Right renal pelvis (tissue), 4 donors: ENCODE measurements around the gene KCNC1. TPM values are rescaled to one million over a fixed set of nuclear protein-coding genes. Genes with fewer than 3 reads are reported as not detected.

ENCODE experiments used
- DNase-seq, 4 donors: peaks; one replicate each; pipeline ENCODE4 v3.0.0-alpha.2; 2013; ENCODE audit warnings: low read depth in 4 of 4, low spot score in 3 of 4, missing footprints in 1 of 4
- polyA plus RNA-seq, 4 donors: library from polyadenylated mRNA; unstranded; fragments of 120-200 nt; gene quantifications; one replicate each; pipeline ENCODE4 v1.2.1, GENCODE V29; 2013; ENCODE audit not compliant: insufficient read length in 4 of 4

Gene KCNC1
- polyA plus RNA-seq, 4 donors = 0.59 to 1.2 (median 0.85) TPM

DNA sequence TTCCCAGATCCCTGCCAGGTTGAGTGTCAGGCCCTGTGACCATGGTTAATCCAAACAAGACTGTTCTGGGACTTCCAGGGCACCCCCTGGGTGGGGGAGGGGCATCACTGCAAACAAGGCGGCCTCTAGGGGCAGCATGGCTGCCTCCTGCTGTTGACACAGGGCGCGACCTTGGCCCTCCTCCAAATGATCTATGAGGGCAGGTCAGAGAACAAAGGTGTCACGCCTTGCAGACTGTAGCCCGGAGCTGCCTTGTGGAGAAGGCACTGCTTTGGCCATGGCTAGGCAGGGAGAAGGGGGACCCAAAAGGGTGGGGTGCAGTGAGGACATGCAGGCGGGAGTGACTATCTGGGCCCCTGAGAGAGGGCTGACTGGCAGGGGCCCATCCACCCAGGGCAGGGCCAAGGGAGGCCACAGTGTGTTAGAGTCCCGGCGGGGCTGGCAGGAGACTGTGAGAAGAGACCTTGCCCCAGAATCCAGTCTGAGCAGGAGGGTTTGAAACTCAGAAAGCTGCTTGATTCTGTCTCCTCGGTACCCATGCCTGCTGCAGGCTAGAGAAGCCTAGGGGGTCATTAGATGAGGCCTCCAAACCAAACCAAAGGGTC lies 35.6 kb downstream of the KCNC1 start:
- no peak for DNase-seq

DNA sequence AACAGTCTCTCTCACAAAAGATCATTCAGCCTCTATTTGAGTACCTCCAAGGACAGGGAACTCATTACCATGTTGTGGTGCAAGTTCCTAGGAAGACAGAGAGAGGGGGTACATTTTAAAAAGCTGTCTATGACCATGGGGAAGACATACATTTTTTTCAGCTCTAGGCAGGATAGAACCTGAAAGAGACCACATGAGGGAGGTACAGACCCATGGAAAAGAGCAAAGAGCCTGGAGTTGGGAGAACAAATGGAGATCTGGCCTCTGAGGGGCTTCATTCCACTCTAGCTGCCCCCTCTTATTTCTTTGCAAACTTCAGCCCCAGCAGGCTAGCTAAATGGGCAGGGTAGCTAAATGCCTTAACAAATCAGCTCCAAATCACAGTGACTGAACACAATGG lies 36.3 kb downstream of the KCNC1 start:
- no peak for DNase-seq

DNA sequence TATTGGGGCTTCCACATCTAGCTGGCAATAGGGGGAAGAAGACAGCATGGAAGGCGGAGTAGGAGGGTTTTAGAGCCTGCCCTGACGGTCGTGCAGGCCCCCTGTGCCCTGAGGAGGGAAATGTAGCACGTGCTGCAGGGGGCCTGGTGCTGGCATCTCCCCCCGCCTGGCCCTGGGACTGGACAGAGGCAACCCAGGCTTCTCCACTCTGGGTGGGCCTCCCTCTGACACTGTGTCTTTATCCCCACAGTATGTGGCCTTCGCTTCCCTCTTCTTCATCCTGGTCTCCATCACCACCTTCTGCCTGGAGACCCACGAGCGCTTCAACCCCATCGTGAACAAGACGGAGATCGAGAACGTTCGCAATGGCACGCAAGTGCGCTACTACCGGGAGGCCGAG lies 36.8 kb downstream of the KCNC1 start:
- no peak for DNase-seq

DNA sequence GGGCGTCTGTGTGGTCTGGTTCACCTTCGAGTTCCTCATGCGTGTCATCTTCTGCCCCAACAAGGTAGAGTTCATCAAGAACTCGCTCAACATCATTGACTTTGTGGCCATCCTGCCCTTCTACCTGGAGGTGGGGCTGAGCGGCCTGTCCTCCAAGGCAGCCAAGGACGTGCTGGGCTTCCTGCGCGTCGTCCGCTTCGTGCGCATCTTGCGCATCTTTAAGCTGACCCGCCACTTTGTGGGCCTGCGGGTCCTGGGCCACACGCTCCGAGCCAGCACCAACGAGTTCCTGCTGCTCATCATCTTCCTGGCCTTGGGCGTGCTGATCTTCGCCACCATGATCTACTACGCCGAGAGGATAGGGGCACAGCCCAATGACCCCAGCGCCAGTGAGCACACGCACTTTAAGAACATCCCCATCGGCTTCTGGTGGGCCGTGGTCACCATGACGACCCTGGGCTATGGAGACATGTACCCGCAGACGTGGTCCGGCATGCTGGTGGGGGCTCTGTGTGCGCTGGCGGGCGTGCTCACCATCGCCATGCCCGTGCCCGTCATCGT lies 37.3 kb downstream of the KCNC1 start:
- DNase-seq = no peak

DNA sequence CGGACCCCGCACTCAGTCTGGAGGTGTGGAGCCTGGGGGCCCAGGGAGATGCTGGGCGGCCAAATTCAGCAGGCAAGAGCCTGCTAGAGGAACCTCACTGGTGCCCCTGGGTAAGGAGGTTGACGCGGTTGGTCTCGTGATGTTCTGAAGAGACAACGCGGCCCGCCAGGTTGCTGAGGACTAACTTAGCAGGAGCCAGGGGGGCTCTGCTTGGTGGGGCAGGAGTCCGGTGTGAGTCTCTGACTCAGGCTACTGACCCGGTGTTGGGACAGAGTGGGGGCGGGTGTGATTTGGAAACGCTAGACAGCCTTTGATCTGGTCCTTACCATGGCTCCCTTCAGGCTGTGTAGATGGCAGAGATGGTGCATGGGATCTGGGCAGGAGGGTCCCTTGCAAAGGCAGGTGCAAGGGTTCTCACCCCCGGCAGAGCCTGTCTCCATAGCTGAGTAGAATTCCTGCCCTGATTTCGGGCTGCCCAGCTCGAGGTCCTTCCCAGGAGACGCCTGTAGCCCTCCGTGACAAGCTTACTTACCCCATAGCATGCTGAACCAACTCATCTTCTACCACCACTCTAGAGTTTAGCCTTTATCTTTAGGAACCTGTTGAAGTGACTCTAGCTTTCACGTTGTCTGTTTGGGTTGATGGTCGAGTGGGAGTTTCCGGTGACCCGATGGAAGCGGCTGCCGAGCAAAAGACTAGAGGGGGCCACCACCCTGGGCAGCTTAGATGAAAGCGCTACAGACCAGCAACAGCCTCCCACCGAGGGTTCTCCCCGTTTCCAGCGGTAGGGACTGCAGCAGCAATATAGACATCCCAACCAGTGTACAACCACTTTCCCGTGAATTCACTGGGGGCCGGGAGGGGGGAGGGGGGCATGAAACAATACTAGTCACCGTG lies 38.4 kb downstream of the KCNC1 start:
- DNase-seq = no peak

DNA sequence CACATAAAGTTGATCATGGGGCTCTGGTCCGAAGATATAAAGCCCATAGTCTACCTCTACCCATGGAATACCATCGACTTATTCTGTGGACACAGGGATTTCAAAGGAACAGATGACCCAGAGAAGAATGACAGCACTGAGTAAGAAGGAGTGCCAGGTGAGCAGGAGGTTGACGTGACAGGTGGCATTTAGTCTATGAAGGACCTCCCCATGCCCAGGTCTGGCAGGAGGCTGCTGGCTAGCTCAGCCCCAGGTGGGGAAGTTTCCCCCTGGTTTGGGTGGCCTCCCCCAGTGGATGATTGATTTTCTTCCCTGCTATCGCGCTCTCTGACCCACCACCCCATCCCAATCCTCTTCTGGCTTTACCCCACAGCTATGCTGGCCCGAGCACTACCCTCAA lies 39.1 kb downstream of the KCNC1 start:
- no peak for DNase-seq

DNA sequence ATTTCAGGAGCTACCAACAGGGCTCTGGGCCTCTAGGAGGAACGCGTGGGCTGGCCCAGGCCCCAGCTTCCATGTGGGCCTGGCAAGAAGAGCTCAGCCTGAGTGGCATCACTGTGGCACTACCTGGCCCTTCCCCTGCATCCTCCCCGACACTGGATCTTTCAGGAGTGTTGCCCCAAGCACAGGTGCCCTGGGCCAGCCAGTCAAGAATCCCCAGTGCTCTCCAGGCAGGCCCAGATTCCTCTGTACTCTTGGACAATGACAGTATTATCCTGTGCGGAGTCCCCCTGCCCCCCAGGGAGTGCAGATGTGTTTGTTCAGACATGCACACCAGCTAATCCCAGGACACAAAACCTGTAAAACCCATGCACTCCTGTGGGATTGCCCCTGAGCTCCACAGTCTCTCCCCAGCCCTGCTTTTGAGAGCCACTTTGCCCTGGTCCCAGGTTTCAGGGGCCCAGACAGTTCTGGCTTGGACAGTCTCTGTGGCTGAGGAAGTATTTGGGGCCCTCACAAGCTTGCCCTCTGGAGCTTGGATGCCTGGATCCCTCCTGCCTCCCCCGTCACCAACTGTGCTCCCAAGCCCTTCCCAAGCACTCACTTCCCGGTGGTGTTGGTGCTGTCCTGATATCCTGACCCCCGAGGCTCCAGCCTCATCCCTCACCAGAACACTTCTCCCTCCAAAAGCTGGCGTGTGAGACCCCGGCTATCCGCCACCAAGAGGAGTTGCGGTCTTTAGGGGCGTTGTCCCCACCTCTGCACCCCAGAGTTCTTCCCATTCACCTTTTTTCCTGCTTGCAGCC lies 39.9 kb downstream of the KCNC1 start:
- DNase-seq = no peak

DNA sequence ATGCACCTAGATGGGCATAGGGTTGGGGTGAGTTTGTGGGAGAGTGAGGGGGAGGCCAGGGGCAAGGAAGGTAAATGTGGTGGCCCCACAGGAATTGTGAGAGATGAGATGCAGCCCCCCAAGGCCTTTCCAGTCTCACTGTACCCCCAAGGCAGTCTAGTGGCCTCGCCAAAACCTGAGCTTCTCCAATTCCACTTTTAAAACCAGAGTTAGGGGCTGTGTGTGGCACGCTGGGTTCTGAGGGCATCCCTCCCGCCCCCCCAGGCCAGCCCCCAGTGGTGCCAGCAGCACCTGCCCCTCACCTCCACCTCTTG lies 40.4 kb downstream of the KCNC1 start:
- no peak for DNase-seq

DNA sequence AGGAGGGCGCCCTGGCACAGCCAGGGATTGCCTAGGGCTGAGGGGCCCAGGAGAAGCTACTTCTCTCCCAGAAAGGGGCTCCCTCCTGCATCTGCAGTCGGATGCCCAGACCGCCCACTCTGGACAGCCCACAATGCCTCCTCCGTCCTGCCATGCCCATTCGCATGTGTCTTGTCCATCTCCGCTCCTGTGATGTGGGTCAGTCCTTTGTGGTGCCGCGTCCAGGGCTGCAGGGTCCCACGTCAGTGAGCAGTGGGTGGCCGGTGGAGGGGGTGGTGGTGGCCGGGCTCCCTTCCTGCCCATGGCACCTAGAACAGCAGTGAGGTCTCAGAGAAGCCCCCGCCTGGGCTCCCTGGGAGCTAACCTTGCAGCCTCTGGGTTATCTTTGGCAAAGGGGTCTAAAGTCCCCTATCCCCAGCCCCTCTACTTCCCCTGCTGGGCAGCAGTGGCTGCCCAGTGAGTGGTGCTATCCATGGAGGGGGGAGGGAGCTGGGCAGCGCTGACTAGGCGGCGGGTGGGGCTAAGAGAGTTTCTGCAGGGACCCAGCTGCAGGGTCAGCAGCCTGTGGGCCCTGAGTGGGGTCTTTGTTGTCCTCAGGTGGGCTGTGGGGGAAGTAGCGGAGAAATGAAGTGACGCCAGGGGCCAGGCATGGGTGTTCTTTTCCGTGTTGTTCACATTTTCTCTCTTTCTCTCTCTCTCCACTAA lies 41.1 kb downstream of the KCNC1 start:
- DNase-seq = no peak

DNA sequence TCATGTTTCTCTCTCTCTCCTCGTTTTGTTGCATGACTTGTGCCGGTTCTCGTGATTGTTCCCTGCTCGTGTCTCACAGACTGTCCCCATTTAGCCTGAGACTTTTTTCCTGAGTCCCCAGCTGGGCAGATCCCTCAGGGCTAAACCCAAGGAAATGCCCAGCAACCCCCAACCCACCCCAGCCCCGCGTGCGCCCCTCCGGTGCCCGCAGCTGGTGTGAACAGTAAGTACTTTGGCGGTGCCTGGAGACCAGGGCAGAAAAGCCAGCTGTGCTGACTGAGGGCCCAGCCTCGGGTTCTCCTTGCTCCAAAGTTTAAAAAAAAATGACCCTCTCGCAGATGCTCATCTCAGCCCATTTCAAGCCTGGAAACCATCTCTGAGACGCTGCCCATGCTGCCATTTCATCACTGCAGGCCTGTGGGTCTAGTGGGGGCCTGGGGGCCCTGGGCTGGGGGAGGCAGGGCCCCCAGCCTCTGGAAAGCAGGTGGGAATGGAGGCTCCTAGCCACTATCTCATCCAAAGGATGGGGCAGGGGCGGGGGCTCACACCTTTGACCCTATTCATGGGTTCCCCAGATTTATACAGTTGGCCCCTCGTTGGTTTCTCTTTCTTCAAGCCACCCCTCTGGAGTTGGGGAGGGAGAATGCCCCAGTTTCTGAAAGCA lies 41.8 kb downstream of the KCNC1 start:
- no peak for DNase-seq

DNA sequence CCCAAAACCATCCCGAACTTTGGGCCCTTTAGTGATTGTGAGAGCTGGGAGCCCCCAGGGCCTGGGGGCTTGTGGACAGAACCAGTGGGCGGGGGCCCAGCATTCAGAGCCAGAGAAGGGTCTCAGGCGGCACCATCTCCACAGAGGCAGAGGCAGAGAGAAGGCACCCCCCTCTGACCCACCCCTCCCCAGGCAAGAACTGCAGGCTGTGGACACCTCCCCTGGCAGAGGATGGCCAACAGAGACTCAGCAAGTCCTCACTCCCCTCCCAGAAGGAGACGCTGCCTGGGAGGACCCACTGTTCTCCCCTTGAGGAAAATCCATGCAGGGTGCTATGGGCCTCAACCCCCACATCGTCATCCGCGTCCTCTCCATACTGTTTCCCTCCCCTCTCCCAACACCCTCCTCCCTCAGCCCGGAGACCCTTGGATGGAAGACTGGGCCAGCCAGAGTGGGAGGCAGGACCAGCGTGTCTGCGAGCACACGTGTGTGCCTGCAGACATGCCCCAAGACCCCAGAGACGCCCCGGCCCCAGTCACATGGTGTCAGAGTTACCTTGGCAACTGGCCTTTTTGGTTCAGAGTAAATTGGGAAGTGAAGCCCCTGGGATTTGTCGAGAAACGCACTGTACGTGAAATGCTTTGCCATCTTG lies 42.6 kb downstream of the KCNC1 start:
- DNase-seq = no peak

DNA sequence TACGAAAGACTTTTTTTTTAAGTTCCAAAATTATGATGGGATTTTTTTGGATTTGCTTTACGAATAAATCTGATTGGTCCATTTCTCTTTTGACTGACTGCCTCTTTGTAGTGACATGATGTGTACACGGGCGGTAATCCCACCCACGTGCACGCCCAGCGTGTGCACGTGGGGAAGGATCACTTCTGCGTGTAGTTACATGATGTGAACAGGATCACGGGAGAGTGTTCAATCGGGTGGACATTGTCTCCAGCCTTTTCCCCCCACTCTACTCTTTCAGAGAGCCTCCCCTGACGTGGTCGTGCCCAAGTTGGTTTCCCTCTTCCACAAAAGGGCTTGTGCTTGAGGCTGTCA lies 43.1 kb downstream of the KCNC1 start:
- no peak for DNase-seq

DNA sequence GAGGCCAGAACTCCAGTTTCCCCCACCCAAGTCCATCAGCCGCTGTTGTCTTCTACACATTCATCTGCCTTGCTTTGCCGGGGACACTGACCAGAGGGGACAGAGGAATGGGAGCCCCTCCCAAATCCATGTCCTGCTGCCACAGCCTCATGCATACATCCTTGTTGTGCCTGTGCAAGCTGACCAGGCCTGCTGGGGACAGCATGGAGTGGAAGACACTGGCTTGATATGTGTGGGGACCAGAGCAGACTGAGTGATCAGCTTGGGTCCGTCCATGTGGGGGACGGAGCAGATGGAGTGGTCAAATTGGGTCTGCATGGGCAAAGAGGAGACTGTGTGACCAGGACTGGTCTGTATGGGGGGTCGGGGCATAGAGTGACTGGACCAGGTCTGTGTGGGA lies 43.8 kb downstream of the KCNC1 start:
- no peak for DNase-seq

DNA sequence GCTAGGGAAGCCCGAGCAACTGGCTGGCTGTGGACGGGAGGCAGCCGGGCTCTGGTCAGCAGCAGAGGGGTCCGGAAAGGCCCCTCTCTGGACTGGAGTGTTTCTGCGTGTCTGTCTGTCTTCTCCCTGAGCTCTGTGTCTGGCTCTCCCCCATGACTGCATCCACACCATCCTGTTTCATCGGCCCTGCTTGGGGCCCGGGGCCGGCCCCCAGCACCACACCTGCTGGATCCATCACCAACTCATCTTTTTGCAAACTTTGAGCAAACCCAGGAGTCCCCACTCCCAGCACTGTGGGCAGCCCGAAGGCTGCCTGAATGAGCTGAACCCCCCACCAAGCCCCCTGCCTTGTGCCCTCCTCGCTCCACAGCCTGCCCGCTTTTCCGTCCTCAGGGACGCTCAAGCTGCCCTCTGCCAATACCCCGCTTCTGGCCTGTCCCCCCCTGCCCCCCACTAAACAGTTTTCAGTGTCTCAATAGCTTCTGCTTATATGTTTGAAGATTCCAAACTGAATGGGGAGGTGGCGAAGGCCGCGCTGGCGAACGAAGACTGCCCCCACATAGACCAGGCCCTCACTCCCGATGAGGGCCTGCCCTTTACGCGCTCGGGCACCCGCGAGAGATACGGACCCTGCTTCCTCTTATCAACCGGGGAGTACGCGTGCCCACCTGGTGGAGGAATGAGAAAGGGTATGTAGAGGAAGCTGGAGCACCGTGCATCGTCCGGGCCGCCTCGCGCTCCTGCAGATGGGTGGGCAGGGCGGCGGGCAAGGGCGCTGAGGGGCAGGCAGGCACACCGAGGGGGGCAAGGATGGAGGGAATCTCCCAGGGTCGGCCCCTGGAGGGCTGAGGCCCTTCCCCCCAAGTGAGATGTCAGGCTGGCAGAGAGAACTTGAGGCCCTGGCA lies 44.6 kb downstream of the KCNC1 start:
- DNase-seq = no peak

DNA sequence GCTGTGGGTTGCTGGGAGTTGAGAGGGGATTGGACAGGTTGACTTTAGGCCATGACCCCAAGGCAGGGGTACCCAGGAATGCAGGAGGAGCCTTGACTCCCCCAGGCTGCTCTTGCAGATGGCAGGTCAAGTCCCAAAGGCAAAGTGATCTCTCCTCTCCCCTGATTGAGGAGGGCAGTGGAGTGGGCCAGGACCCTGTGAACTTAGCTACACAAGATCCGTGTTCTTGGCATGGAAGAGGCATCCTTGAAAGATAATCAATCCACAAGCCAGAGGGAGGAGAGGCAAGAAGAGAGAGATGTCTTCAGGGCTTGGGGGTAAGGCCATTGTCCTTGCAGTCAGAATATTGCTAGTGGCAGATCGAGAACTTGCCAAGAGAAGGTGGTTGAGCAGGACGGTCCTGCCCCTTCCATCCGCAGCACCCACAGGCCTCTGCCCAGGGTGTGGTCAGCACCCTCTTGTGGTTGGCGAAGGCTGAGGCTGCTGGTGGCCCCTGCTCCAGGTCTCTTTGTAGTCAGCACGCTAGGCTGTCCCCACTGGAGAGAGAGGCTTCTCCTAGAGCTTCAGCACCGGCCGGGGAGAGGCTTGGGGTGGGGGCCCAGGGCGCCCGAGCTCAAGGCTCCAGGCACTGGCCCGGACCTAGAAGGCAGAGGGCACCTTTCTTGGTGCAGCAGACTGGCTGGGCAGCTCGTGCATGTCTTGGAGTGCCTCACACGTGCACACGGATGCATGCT lies 45.4 kb downstream of the KCNC1 start:
- DNase-seq = no peak

DNA sequence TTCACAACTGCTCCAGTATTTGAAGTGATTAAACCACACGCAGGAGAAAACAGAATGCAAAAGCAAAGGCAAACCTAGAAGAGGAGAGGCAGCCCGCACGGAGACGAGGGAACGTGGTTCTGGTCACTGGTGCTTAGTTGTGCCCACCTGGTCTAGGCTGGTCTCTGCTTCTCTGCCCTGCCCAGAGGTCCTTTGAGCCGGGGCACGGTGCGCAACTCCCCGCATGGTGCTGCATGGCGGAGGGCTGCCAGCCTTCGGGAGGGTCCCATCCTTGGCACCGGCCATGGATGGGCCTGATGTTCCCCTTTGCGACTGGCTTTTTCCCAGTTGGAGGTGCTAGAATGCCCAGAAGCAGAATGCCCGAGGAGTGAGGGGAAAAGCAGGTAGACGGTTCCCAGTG lies 46.1 kb downstream of the KCNC1 start:
- DNase-seq = no peak

DNA sequence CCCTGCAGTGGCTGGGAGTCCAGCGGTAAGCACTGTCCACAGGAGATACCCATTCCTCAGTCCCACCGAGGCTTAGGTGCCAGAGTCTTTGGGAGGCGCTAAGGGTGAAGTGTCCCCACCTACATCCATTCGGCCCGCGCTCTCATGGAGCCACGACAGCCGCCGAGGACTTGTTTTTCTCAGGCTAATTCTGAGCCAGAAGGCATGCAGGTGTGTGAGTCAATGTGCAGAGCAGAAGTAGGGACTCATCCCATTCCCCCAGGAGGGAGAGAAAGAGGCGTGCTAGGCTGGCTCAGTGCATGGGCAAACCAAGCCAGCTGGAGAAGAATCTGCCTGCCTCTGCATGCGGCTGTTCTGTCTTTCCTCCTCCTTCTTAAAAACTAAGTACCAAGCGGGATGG lies 46.6 kb downstream of the KCNC1 start:
- DNase-seq = no peak

DNA sequence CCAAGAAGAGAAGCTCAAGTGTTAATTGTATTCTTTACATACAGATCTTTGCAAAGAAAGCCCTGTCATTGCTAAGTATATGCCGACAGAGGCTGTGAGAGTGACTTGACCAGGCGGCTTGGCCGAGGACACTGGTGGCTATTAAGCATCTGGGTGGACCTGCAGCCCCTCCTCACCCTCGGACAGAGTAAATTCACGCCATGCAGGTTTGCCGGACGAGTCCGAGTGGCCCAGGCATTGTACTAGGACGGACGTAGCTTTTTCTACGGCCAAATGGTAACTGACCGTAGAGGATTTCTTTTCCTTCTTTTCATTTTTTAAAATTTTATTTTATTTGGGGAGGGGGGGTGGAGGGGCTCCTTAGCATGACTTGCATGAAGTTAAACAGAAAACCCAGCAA lies 47.0 kb downstream of the KCNC1 start:
- DNase-seq = no peak
